ENCODE data around the gene EPHB6. TPM values are rescaled to one million over a fixed set of nuclear protein-coding genes. Genes with fewer than 3 reads are reported as not detected.

EPHB6 gene
- total and polyA plus RNA-seq, 3 donors from 2014 or later, result 38.1 to 52.0 (median 47.3) TPM

DNA sequence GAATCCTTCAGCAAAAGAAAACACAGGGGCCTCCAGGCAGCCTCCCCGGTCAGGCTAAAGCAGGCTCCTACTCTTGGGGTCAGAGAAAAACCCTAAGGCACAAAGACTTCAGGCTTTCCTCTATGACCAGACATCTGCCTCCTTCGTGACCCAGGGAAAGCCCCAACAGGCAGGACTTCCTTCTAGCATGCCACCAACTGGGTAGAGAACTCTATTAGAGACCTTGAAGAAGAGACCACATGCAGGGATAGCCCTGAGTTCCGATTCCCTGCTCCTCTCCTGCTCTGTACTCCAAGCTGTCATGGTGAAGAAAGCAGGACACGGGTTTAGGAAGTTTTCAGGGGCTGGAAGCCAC is 29.4 kb downstream of the EPHB6 start:
- TF ChIP-seq CTCF (IDR thresholded peaks at IDR 0.05) (no peak), POLR2A (IDR thresholded peaks at IDR 0.05) (no peak)
- no peaks in the 10 kb centered on the region for H3K27me3 ChIP-seq
- intact Hi-C loops (cut with DNase I; ENCODE audit: low total_unique reads), result no loop called here
- no peak overlapping the region for H3K4me3 ChIP-seq
- H3K4me1 ChIP-seq, result no peaks in the 10 kb centered on the region
- H3K36me3 ChIP-seq (ENCODE audit: low read depth, missing control alignments), result no peaks in the 10 kb centered on the region
- H3K27ac ChIP-seq, result no peak overlapping the region
- DNase-seq, result no peak
- 82 to 84% methylated on average over 4 of the region's 4 CpGs for WGBS, 2 donors
- H3K9me3 ChIP-seq, result no peaks in the 10 kb centered on the region

- no peak for DNase-seq
- Histone ChIP-seq H3K9me3 (no peaks in the 10 kb centered on the region), H3K36me3 (ENCODE audit: low read depth, missing control alignments) (no peaks in the 10 kb centered on the region), H3K4me3 (no peak within 1 kb of the TSS), H3K27me3 (no peaks in the 10 kb centered on the region), H3K4me1 (no peaks in the 10 kb centered on the region), H3K27ac (no peak within 1 kb of the TSS)
- 73 to 74% methylated on average over 13 to 16 of the region's 16 CpGs for WGBS, 2 donors
- TF ChIP-seq POLR2A (IDR thresholded peaks at IDR 0.05), result no peak
- intact Hi-C loops (cut with DNase I; ENCODE audit: low total_unique reads), result no loop called here
Observed at GRCh38 chr7:142885311-142886230, 30.7 kb downstream of the EPHB6 start, which contains the start of gene TRPV6. TRPV6 (minus strand) TSS chr7:142885745.

GRCh38 chr7:142886866-142887265 is 32.0 kb downstream of the EPHB6 start:
- Histone ChIP-seq H3K36me3 (ENCODE audit: low read depth, missing control alignments) (no peaks in the 10 kb centered on the region), H3K4me3 (no peak overlapping the region), H3K27ac (no peak overlapping the region), H3K27me3 (no peaks in the 10 kb centered on the region), H3K4me1 (no peaks in the 10 kb centered on the region), H3K9me3 (no peaks in the 10 kb centered on the region)
- 74 to 78% methylated on average over 7 of the region's 7 CpGs for WGBS, 2 donors
- intact Hi-C loops (cut with DNase I; ENCODE audit: low total_unique reads), result no loop called here
- no peak for TF ChIP-seq CTCF (IDR thresholded peaks at IDR 0.05)
- TF ChIP-seq POLR2A (IDR thresholded peaks at IDR 0.05), result no peak
- no peak for DNase-seq

DNA sequence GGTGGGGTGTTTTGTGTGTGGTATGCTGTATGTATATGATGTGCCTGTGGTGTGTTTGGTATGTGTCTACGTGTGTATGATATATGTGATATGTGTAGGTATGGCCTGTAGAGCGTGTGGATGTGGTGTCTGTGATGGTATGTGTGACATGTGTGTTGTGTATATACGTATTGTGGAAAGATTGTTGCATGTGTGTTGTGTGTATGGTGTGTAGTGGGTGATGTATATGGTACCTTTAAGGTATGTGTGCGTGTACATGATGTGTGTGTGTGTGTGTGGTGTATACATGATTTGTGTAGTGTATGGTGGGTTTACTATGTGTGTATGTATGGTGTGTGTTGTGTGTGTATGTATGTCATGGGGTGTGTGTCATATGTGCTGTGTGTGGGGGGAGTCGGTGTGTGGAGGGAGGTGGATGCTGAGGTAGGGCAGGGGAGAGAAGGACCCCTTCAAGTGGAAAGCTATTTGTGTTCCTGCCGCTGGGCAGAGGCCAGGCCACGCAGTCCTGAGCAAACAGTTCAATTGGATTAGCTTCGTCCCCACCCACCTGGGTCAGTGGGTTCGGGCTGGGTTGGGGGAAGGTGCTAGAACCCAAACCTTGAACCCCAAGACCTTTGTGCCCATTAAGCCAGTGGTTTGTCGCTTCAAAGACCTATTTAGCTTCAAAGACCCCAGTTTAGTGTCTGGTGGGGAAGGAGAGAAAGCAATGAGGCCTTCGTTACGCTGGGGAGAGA is 32.6 kb downstream of the EPHB6 start:
- Histone ChIP-seq H3K9me3 (no peaks in the 10 kb centered on the region), H3K36me3 (ENCODE audit: low read depth, missing control alignments) (no peaks in the 10 kb centered on the region), H3K27me3 (no peaks in the 10 kb centered on the region), H3K4me3 (no peak overlapping the region), H3K27ac (no peak overlapping the region), H3K4me1 (no peaks in the 10 kb centered on the region)
- no peak for DNase-seq
- no peak for TF ChIP-seq POLR2A (IDR thresholded peaks at IDR 0.05)
- no peak for TF ChIP-seq CTCF (IDR thresholded peaks at IDR 0.05)
- 91 to 92% methylated on average over 12 of the region's 12 CpGs for WGBS, 2 donors
- intact Hi-C loops (cut with DNase I; ENCODE audit: low total_unique reads), result no loop called here

DNA sequence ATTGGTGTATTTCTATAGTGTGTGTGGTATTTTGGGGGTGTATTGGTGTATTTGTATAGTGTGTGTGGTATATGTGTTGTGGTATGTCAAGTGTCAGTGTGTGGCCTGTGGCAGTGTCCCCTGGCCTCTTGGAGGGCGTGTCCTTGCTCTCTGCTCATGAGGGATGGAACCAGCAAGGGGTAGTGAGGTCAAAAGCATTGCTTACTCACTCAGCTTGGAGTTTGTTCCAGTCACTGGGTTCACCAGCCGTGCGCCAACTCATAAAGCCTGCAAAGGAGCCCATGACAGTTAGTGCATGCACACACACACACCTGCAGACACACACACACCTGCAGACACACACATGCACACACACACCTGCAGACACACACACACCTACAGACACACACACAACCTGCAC is 34.9 kb downstream of the EPHB6 start:
- intact Hi-C loops (cut with DNase I; ENCODE audit: low total_unique reads), result no loop called here
- no peak for DNase-seq
- WGBS, 2 donors, result 76 to 87% methylated on average over 3 of the region's 3 CpGs

More for the DNA sequence above, 34.9 kb downstream of the EPHB6 start:
- TF ChIP-seq CTCF (IDR thresholded peaks at IDR 0.05), result no peak
- TF ChIP-seq POLR2A (IDR thresholded peaks at IDR 0.05), result no peak
- Histone ChIP-seq H3K27me3 (no peaks in the 10 kb centered on the region), H3K36me3 (ENCODE audit: low read depth, missing control alignments) (no peaks in the 10 kb centered on the region), H3K4me3 (no peak overlapping the region), H3K27ac (no peak overlapping the region), H3K9me3 (no peaks in the 10 kb centered on the region), H3K4me1 (no peaks in the 10 kb centered on the region)
